ENCODE results near the gene CLK3. TPM values are rescaled to one million over a fixed set of nuclear protein-coding genes. Genes with fewer than 3 reads are reported as not detected.
"Not testable (repeated sequence)": the region's sequence is repeated elsewhere in the genome, so short reads cannot be mapped to it uniquely, and the experiment has no call there.

Gene CLK3
- polyA plus RNA-seq, 1 of the 3 experiments (the other 2 are of a cell fraction): 67.7 TPM

- H3K27me3 ChIP-seq (ENCODE audit: insufficient read depth): no peaks in the 10 kb centered on the region
- H4K20me1 ChIP-seq (ENCODE audit: insufficient read depth): peaks cover 47% of the 10 kb centered on the region; the same call in 1 of the 2 replicates
- no peak overlapping the region for H3K9ac ChIP-seq
- H3K27ac ChIP-seq (ENCODE audit: low read depth in 2 of 2, low read length in 1 of 2): no peak overlapping the region
- no peak overlapping the region for H2AFZ ChIP-seq (ENCODE audit: low read depth)
- WGBS (ENCODE audit: low lambda C conversion rate): 63% methylated on average over 3 of the region's 3 CpGs
- no peak overlapping the region for H3K4me2 ChIP-seq
- POLR2A ChIA-PET: interaction anchor here (0.5 to 0.8 kb wide), 2 partner anchors 140 to 981 kb away, joined by 3 to 4 read pairs; no protein-coding TSS in a partner anchor
- no peak for DNase-seq
- no peaks in the 10 kb centered on the region for H3K9me3 ChIP-seq
- H3F3A ChIP-seq (replicated peaks; ENCODE audit: insufficient read depth): peaks cover 5% of the 10 kb centered on the region
- no peaks in the 10 kb centered on the region for H3K9me2 ChIP-seq
- 0 out of 2 replicates have a peak, but pooled peaks cover 8% of the 10 kb centered on the region for H3K79me2 ChIP-seq (ENCODE audit: insufficient read depth)
- CTCF ChIA-PET: interaction anchor here (0.6 to 39.4 kb wide), 6 partner anchors 9 to 254 kb away, joined by 3 to 1109 read pairs (median 4); partner anchors contain the start of genes CLK3 and CSK
- no peak overlapping the region for H3K4me3 ChIP-seq (ENCODE audit: low read depth in 2 of 2, low read length in 1 of 2)
- no peaks in the 10 kb centered on the region for H3K4me1 ChIP-seq (ENCODE audit: control insufficient read depth in 1 of 2, insufficient read depth in 2 of 2, low read depth in 1 of 2, low read length in 1 of 2)
- peaks cover 27 to 90% of the 10 kb centered on the region in 2 experiments for H3K36me3 ChIP-seq (replicated peaks in 1 of 2; ENCODE audit: control insufficient read depth in 1 of 2, insufficient read depth in 2 of 2, low read length in 1 of 2)
- TF ChIP-seq USF2 (IDR thresholded peaks at IDR 0.05; ENCODE audit: borderline replicate concordance, low read depth, low read length) (no peak), MXI1 (IDR thresholded peaks at IDR 0.05; ENCODE audit: low read depth, low read length) (no peak), RXRA (IDR thresholded peaks at IDR 0.05; ENCODE audit: borderline replicate concordance, low read depth) (no peak), EP300 (IDR thresholded peaks at IDR 0.05; ENCODE audit: borderline replicate concordance in 1 of 2, low read depth in 1 of 2, low read length in 1 of 2) (no peak)
Measured at GRCh38 chr15:74628199-74628598, 12.6 kb downstream of the CLK3 start.

- Histone ChIP-seq H3F3A (replicated peaks; ENCODE audit: insufficient read depth) (peaks cover 5% of the 10 kb centered on the region), H3K27me3 (ENCODE audit: insufficient read depth) (no peaks in the 10 kb centered on the region), H3K36me3 (replicated peaks in 1 of 2; ENCODE audit: control insufficient read depth in 1 of 2, insufficient read depth in 2 of 2, low read length in 1 of 2) (peaks cover 25 to 89% of the 10 kb centered on the region in 2 experiments), H4K20me1 (ENCODE audit: insufficient read depth) (peaks cover 48% of the 10 kb centered on the region; the same call in 1 of the 2 replicates), H3K9me3 (no peaks in the 10 kb centered on the region), H3K9me2 (no peaks in the 10 kb centered on the region), H3K4me1 (ENCODE audit: control insufficient read depth in 1 of 2, insufficient read depth in 2 of 2, low read depth in 1 of 2, low read length in 1 of 2) (no peaks in the 10 kb centered on the region), H3K27ac (ENCODE audit: low read depth in 2 of 2, low read length in 1 of 2) (no peak overlapping the region), H3K9ac (no peak overlapping the region), H2AFZ (ENCODE audit: low read depth) (no peak overlapping the region), H3K4me3 (ENCODE audit: low read depth in 2 of 2, low read length in 1 of 2) (no peak overlapping the region), H3K4me2 (no peak overlapping the region), H3K79me2 (ENCODE audit: insufficient read depth) (0 out of 2 replicates have a peak, but pooled peaks cover 8% of the 10 kb centered on the region)
- CTCF ChIA-PET: interaction anchor here (0.6 to 39.4 kb wide), 6 partner anchors 9 to 144 kb away, joined by 3 to 1109 read pairs (median 4); partner anchors contain the start of genes CLK3 and CSK
- 90% methylated on average over 2 of the region's 5 CpGs for WGBS (ENCODE audit: low lambda C conversion rate)
- POLR2A ChIA-PET: interaction anchor here (0.8 kb wide), 1 partner anchor 140 kb away, joined by 4 read pairs; no protein-coding TSS in a partner anchor
- DNase-seq: no peak
- TF ChIP-seq GATA2 (CRISPR knock-in tag; IDR thresholded peaks at IDR 0.05): no peak
Measured at GRCh38 chr15:74628949-74629348, 13.3 kb downstream of the CLK3 start.

- POLR2A ChIA-PET; DNase-seq; H3F3A ChIP-seq (replicated peaks; ENCODE audit: insufficient read depth); H3K9ac ChIP-seq; H3K4me1 ChIP-seq (ENCODE audit: control insufficient read depth in 1 of 2, insufficient read depth in 2 of 2, low read depth in 1 of 2, low read length in 1 of 2); H3K4me3 ChIP-seq (ENCODE audit: low read depth in 2 of 2, low read length in 1 of 2); H3K4me2 ChIP-seq; H3K27me3 ChIP-seq (ENCODE audit: insufficient read depth); H3K27ac ChIP-seq (ENCODE audit: low read depth in 2 of 2, low read length in 1 of 2); H3K9me3 ChIP-seq; H3K9me2 ChIP-seq; H3K79me2 ChIP-seq (ENCODE audit: insufficient read depth); H2AFZ ChIP-seq (ENCODE audit: low read depth): not testable (repeated sequence)
- 87% methylated on average over 3 of the region's 10 CpGs for WGBS (ENCODE audit: low lambda C conversion rate)
- Histone ChIP-seq H3K36me3 (replicated peaks in 1 of 2; ENCODE audit: control insufficient read depth in 1 of 2, insufficient read depth in 2 of 2, low read length in 1 of 2) (peaks cover 22 to 89% of the 10 kb centered on the region in 2 experiments), H4K20me1 (ENCODE audit: insufficient read depth) (peaks cover 47% of the 10 kb centered on the region; the same call in 1 of the 2 replicates)
- CTCF ChIA-PET: interaction anchor here (2.9 to 39.4 kb wide), 5 partner anchors 10 to 257 kb away, joined by 11 to 1109 read pairs (median 141); partner anchors contain the start of genes CLK3 and CSK
Measured at GRCh38 chr15:74629696-74630095, 14.1 kb downstream of the CLK3 start.

All from SK-N-SH (cell line).